ENCODE data around the gene HSBP1. TPM values are rescaled to one million over a fixed set of nuclear protein-coding genes. Genes with fewer than 3 reads are reported as not detected.

The HSBP1 gene
- total and polyA plus RNA-seq, 9 donors = 17.0 to 139 (median 94.0) TPM

GRCh38 chr16:83839561-83839960, 31.8 kb downstream of the HSBP1 start:
- Histone ChIP-seq H3K27me3 (no peaks in the 10 kb centered on the region), H3K27ac (no peak overlapping the region), H3K4me3 (no peak overlapping the region), H3K9me3 (no peaks in the 10 kb centered on the region), H3K4me1 (ENCODE audit: insufficient read depth) (no peaks in the 10 kb centered on the region), H3K36me3 (no peaks in the 10 kb centered on the region)
- intact Hi-C loops (cut with DNase I) = no loop called here
- TF ChIP-seq EP300 (IDR thresholded peaks at IDR 0.05) (no peak), POLR2A (IDR thresholded peaks at IDR 0.05) (no peak), CTCF (IDR thresholded peaks at IDR 0.05) (no peak)
- WGBS, 3 donors = 39 to 44% (median 40%) methylated on average over 3 of the region's 3 CpGs
- no peak for DNase-seq

- 71 to 94% (median 73%) methylated on average over 4 of the region's 4 CpGs for WGBS, 3 donors
- H3K9me3 ChIP-seq = no peaks in the 10 kb centered on the region
- no peak overlapping the region for H3K4me3 ChIP-seq
- no peaks in the 10 kb centered on the region for H3K4me1 ChIP-seq (ENCODE audit: insufficient read depth)
- no peak overlapping the region for H3K27ac ChIP-seq
- no peak for DNase-seq
- intact Hi-C loops (cut with DNase I) = no loop called here
- H3K27me3 ChIP-seq = no peaks in the 10 kb centered on the region
- no peaks in the 10 kb centered on the region for H3K36me3 ChIP-seq
- TF ChIP-seq CTCF (IDR thresholded peaks at IDR 0.05) = no peak
Observed at GRCh38 chr16:83840060-83840617, 32.4 kb downstream of the HSBP1 start.

- Histone ChIP-seq H3K36me3 (no peaks in the 10 kb centered on the region), H3K9me3 (no peaks in the 10 kb centered on the region), H3K4me3 (no peak overlapping the region), H3K27me3 (no peaks in the 10 kb centered on the region), H3K4me1 (ENCODE audit: insufficient read depth) (no peaks in the 10 kb centered on the region), H3K27ac (no peak overlapping the region)
- intact Hi-C loops (cut with DNase I) = no loop called here
- TF ChIP-seq CTCF (IDR thresholded peaks at IDR 0.05) = no peak
- no peak for TF ChIP-seq POLR2A (IDR thresholded peaks at IDR 0.05)
- TF ChIP-seq EP300 (IDR thresholded peaks at IDR 0.05) = no peak
- no peak for DNase-seq
- 24 to 43% (median 30%) methylated on average over 7 of the region's 7 CpGs for WGBS, 3 donors
Observed at GRCh38 chr16:83842291-83842690, 34.5 kb downstream of the HSBP1 start.

GRCh38 chr16:83842756-83843507, 35.2 kb downstream of the HSBP1 start:
- DNase-seq = no peak
- intact Hi-C loops (cut with DNase I) = no loop called here
- no peaks in the 10 kb centered on the region for H3K9me3 ChIP-seq
- no peak overlapping the region for H3K4me3 ChIP-seq
- no peaks in the 10 kb centered on the region for H3K27me3 ChIP-seq
- H3K27ac ChIP-seq = no peak overlapping the region
- TF ChIP-seq CTCF (IDR thresholded peaks at IDR 0.05) (no peak), EP300 (IDR thresholded peaks at IDR 0.05) (no peak), POLR2A (IDR thresholded peaks at IDR 0.05) (no peak)
- no peaks in the 10 kb centered on the region for H3K4me1 ChIP-seq (ENCODE audit: insufficient read depth)
- no peaks in the 10 kb centered on the region for H3K36me3 ChIP-seq
- 39 to 51% (median 42%) methylated on average over 9 of the region's 9 CpGs for WGBS, 3 donors
